ENCODE measurements around the gene PTPN3.
"Not testable (repeated sequence)": the region's sequence is repeated elsewhere in the genome, so short reads cannot be mapped to it uniquely, and the experiment has no call there.

GRCh38 chr9:109532652-109533051 is 34.5 kb upstream of the PTPN3 start:
- not testable (repeated sequence) for TF ChIP-seq CTCF (IDR thresholded peaks at IDR 0.05; ENCODE audit: insufficient read depth, low read length, poor library complexity, severe bottlenecking); EZH2phosphoT487 (conservative IDR thresholded peaks at IDR 0.05; ENCODE audit: low read length)

Measured in SU-DHL-6 (cell line).